ENCODE results near the gene CAMK1D. TPM values are rescaled to one million over a fixed set of nuclear protein-coding genes. Genes with fewer than 3 reads are reported as not detected.

The CAMK1D gene
- total and polyA plus RNA-seq, 10 of the 15 experiments (the other 5 are each of a cell fraction or from before 2014, with no cell fraction given) = 2.1 to 35.5 (median 14.7) TPM

DNA sequence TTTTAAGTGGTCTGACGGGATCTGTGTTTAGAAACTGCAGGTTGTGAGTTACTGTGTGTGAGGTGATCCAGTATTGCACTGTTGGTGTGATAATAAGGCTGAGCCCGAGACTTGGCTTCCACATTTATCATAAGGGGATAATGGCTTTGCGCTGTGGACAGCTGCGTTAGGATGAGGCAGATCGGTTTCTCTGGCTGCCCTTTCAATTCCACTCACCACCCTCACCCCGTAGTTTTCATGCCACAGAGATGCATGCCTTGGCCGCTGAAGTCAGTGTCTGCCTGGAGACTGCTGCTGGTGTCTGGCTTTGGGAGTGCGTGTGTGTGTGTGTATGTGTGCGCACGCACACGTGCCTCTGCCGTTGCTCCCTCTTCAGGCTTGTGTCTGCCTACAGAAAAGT, 379.1 kb downstream of the CAMK1D start:
- in situ Hi-C loops (cut with MboI) = no loop called here

More for the DNA sequence above, 379.1 kb downstream of the CAMK1D start:
- ChIA-PET POLR2A (no interaction called here), CTCF (interaction anchor here (1.1 to 2.1 kb wide), 2 partner anchors 18 to 513 kb away, joined by 3 to 5 read pairs; no protein-coding TSS in a partner anchor), RAD21 (ENCODE audit: unreplicated experiment) (no interaction called here), SMC1A (ENCODE audit: uncharacterized antibody, unreplicated experiment) (no interaction called here)
- BruUV-seq (replicated peaks) = no TSS peak
- no peak overlapping the region for H3K4me3 ChIP-seq
- TF ChIP-seq, protein P1, sequence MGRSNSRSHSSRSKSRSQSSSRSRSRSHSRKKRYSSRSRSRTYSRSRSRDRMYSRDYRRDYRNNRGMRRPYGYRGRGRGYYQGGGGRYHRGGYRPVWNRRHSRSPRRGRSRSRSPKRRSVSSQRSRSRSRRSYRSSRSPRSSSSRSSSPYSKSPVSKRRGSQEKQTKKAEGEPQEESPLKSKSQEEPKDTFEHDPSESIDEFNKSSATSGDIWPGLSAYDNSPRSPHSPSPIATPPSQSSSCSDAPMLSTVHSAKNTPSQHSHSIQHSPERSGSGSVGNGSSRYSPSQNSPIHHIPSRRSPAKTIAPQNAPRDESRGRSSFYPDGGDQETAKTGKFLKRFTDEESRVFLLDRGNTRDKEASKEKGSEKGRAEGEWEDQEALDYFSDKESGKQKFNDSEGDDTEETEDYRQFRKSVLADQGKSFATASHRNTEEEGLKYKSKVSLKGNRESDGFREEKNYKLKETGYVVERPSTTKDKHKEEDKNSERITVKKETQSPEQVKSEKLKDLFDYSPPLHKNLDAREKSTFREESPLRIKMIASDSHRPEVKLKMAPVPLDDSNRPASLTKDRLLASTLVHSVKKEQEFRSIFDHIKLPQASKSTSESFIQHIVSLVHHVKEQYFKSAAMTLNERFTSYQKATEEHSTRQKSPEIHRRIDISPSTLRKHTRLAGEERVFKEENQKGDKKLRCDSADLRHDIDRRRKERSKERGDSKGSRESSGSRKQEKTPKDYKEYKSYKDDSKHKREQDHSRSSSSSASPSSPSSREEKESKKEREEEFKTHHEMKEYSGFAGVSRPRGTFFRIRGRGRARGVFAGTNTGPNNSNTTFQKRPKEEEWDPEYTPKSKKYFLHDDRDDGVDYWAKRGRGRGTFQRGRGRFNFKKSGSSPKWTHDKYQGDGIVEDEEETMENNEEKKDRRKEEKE (IDR thresholded peaks at IDR 0.05) = no peak
- TF ChIP-seq IRF4 (IDR thresholded peaks at IDR 0.05; ENCODE audit: low read depth, low read length) = no peak
- TF ChIP-seq ZNF384 (IDR thresholded peaks at IDR 0.05; ENCODE audit: borderline replicate concordance, low read depth, low read length) = no peak
- TF ChIP-seq ZNF207 (IDR thresholded peaks at IDR 0.05; ENCODE audit: borderline replicate concordance) = no peak
- TF ChIP-seq NR2F1 (conservative IDR thresholded peaks at IDR 0.05) = no peak
- TF ChIP-seq HCFC1 (IDR thresholded peaks at IDR 0.05; ENCODE audit: low read length) = no peak
- peaks cover 9% of the 10 kb centered on the region for H3K4me1 ChIP-seq (ENCODE audit: control insufficient read depth, insufficient read depth, low read length)
- no peak overlapping the region for H3K4me2 ChIP-seq (ENCODE audit: control insufficient read depth, insufficient read depth)
- no peaks in the 10 kb centered on the region for H3K27me3 ChIP-seq (replicated peaks in 1 of 2; ENCODE audit: control insufficient read depth in 2 of 2, insufficient read depth in 2 of 2, low read length in 1 of 2)
- FAIRE-seq (no peak), ATAC-seq (no peak), DNase-seq (ENCODE audit: low read depth, low spot score) (no peak)
- WGBS (ENCODE audit: insufficient coverage, insufficient replicate concordance, low lambda C conversion rate, missing lambda C conversion rate) = 94% methylated on average over 12 of the region's 12 CpGs
- H3K36me3 ChIP-seq (ENCODE audit: control insufficient read depth in 2 of 2, insufficient read depth in 2 of 2, low read length in 1 of 2) = no peaks in the 10 kb centered on the region
- H3K27ac ChIP-seq (ENCODE audit: control insufficient read depth, insufficient read depth) = no peak overlapping the region
- H3K79me2 ChIP-seq (ENCODE audit: control insufficient read depth, insufficient read depth, low read length) = no peaks in the 10 kb centered on the region
- intact Hi-C loops (cut with micrococcal nuclease; ENCODE audit: unreplicated experiment) = no loop called here
- no peaks in the 10 kb centered on the region for H4K20me1 ChIP-seq (ENCODE audit: control insufficient read depth, insufficient read depth)
- no peak overlapping the region for H3K9ac ChIP-seq (ENCODE audit: control insufficient read depth, insufficient read depth, low read length)
- H2AFZ ChIP-seq (ENCODE audit: control insufficient read depth, low read depth, low read length) = no peak overlapping the region
- H3K9me3 ChIP-seq (replicated peaks; ENCODE audit: control insufficient read depth, insufficient read depth, low read length) = no peaks in the 10 kb centered on the region

All from GM12878 (cell line).